Common myeloid progenitor, CD34-positive (primary cell): ENCODE measurements around the gene ZSWIM2.

Experiments
- CTCF ChIA-PET: fragments of 350-600 bp; sonication (Branson Sonifier 250); formaldehyde crosslinking; loops from one replicate; lab custom pipeline; 2021; ENCODE audit warnings: antibody characterized with exemption; lab: Charles Lee
- POLR2A ChIA-PET: fragments of 350-600 bp; sonication (Branson Sonifier 250); formaldehyde crosslinking; loops from one replicate; lab custom pipeline; 2021; ENCODE audit warnings: antibody characterized with exemption; lab: Charles Lee
- DNase-seq, 3 donors: peaks; one replicate each; pipeline versions ENCODE4 v3.0.0 to v3.0.0-alpha.2; 2013
- H3K27ac ChIP-seq, 2 experiments: 1 replicate in 1 of 2; 2 replicates in 1 of 2; pipeline ENCODE4 v1.7.0; 2013; ENCODE audit warnings: inconsistent platforms in 2 of 2, low read length in 2 of 2, mild to moderate bottlenecking in 2 of 2, low read depth in 1 of 2, moderate library complexity in 1 of 2; ENCODE audit not compliant: severe bottlenecking in 2 of 2, insufficient read depth in 1 of 2, poor library complexity in 1 of 2
- H3K27me3 ChIP-seq, 5 experiments: replicated peaks in 2 of 5; 1 replicate in 3 of 5; 2 replicates in 2 of 5; pipeline versions ENCODE4 v1.6.1 to v1.7.0; 2013; ENCODE audit warnings: low read length in 4 of 5, mild to moderate bottlenecking in 2 of 5, moderate library complexity in 2 of 5, inconsistent platforms in 1 of 5; ENCODE audit not compliant: insufficient read depth in 5 of 5, control insufficient read depth in 4 of 5
- H3K36me3 ChIP-seq, 4 experiments: 1 replicate in 2 of 4; 2 replicates in 2 of 4; pipeline versions ENCODE4 v1.6.1 to v1.7.0; 2013; ENCODE audit warnings: low read length in 3 of 4, control low read depth in 1 of 4, mild to moderate bottlenecking in 1 of 4; ENCODE audit not compliant: control insufficient read depth in 4 of 4, insufficient read depth in 4 of 4
- H3K4me1 ChIP-seq, 4 experiments: 1 replicate in 3 of 4; 2 replicates in 1 of 4; pipeline versions ENCODE4 v1.6.1 to v1.7.1; 2013; ENCODE audit warnings: low read length in 3 of 4, mild to moderate bottlenecking in 3 of 4, control low read depth in 1 of 4, inconsistent platforms in 1 of 4, moderate library complexity in 1 of 4; ENCODE audit not compliant: control insufficient read depth in 4 of 4, insufficient read depth in 4 of 4; ENCODE audit errors: control extremely low read depth in 1 of 4
- H3K4me3 ChIP-seq, 7 experiments: 1 replicate in 4 of 7; 2 replicates in 3 of 7; pipeline versions ENCODE4 v1.5.1 to v1.7.0; 2013; ENCODE audit warnings: mild to moderate bottlenecking in 7 of 7, low read length in 6 of 7, moderate library complexity in 6 of 7, inconsistent platforms in 2 of 7, low read depth in 2 of 7, control low read depth in 1 of 7; ENCODE audit not compliant: insufficient read depth in 4 of 7, control insufficient read depth in 1 of 7; ENCODE audit errors: extremely low read depth in 1 of 7
- H3K9me3 ChIP-seq, 5 experiments: 1 replicate in 4 of 5; 2 replicates in 1 of 5; pipeline versions ENCODE4 v1.6.1 to v1.7.1; 2013; ENCODE audit warnings: low read length in 4 of 5, mild to moderate bottlenecking in 2 of 5, inconsistent platforms in 1 of 5, low read depth in 1 of 5, moderate library complexity in 1 of 5; ENCODE audit not compliant: control insufficient read depth in 4 of 5, insufficient read depth in 2 of 5; ENCODE audit errors: control extremely low read depth in 1 of 5
- WGBS: methylation state at CpG from one replicate; pipeline ENCODE4 v1.1.5; 2013; ENCODE audit not compliant: insufficient coverage; 5-methylcytosine and 5-hydroxymethylcytosine counted together

Gene ZSWIM2

GRCh38 chr2:186889101-186889879, 40.3 kb upstream of the ZSWIM2 start:
- 0% methylated on average over 3 of the region's 7 CpGs for WGBS
- peak in 2 of 3 donors; percentile 62 to 74 for DNase-seq
- H3K36me3 ChIP-seq, result no peaks in the 10 kb centered on the region
- H3K27me3 ChIP-seq, result no peaks in the 10 kb centered on the region
- peak overlapping the region; percentile 55 to 75 for H3K27ac ChIP-seq
- ChIA-PET POLR2A (interaction anchor here (0.6 to 0.7 kb wide), 2 partner anchors 14 to 393 kb away, joined by 3 to 4 read pairs; no protein-coding TSS in a partner anchor), CTCF (interaction anchor here (1.0 to 1.5 kb wide), 3 partner anchors 12 to 559 kb away, joined by 4 to 8 read pairs (median 4); partner anchors contain the start of gene CALCRL)
- peaks cover 18 to 63% (median 35%) of the 10 kb centered on the region in 4 experiments for H3K4me1 ChIP-seq
- no peaks in the 10 kb centered on the region for H3K9me3 ChIP-seq
- H3K4me3 ChIP-seq, result peak overlapping the region in 3 of 7 experiments; percentile 9 to 37 (median 19)

GRCh38 chr2:186887107-186888090, 38.4 kb upstream of the ZSWIM2 start:
- Histone ChIP-seq H3K27me3 (no peaks in the 10 kb centered on the region), H3K9me3 (peaks cover 0 to 6% (median 3%) of the 10 kb centered on the region in 5 experiments), H3K27ac (peak overlapping the region in 1 of 2 experiments; percentile 75), H3K4me3 (no peak overlapping the region), H3K4me1 (peaks cover 24 to 69% (median 42%) of the 10 kb centered on the region in 4 experiments), H3K36me3 (peaks cover 0 to 3% (median 2%) of the 10 kb centered on the region in 4 experiments)
- ChIA-PET POLR2A (no interaction called here), CTCF (interaction anchor here (1.2 kb wide), 1 partner anchor 33 kb away, joined by 3 read pairs; no protein-coding TSS in a partner anchor)
- WGBS, result 29% methylated on average over 2 of the region's 7 CpGs
- DNase-seq, result peak in 1 of 3 donors; percentile 46

- Histone ChIP-seq H3K36me3 (peaks cover 0 to 5% (median 4%) of the 10 kb centered on the region in 4 experiments), H3K4me1 (peaks cover 23 to 56% (median 40%) of the 10 kb centered on the region in 4 experiments), H3K27ac (peak overlapping the region; percentile 48 to 75), H3K9me3 (peaks cover 0 to 20% (median 10%) of the 10 kb centered on the region in 5 experiments), H3K4me3 (peak overlapping the region in 1 of 7 experiments; percentile 2), H3K27me3 (no peaks in the 10 kb centered on the region)
- WGBS, result no CpG with 5 or more reads among the region's 1 CpG
- POLR2A ChIA-PET, result no interaction called here
- CTCF ChIA-PET, result interaction anchor here (2.0 kb wide), 1 partner anchor 10 kb away, joined by 5 read pairs; no protein-coding TSS in a partner anchor
- DNase-seq, result peak; percentile 92 to 99 (median 97)
Observed at GRCh38 chr2:186884587-186884986, 35.6 kb upstream of the ZSWIM2 start.

GRCh38 chr2:186883666-186884065, 34.7 kb upstream of the ZSWIM2 start:
- POLR2A ChIA-PET, result no interaction called here
- CTCF ChIA-PET, result interaction anchor here (1.1 to 2.6 kb wide), 3 partner anchors 10 to 567 kb away, joined by 3 to 15 read pairs (median 5); no protein-coding TSS in a partner anchor
- Histone ChIP-seq H3K9me3 (peaks cover 0 to 23% (median 10%) of the 10 kb centered on the region in 5 experiments), H3K27ac (peak overlapping the region; percentile 48 to 69), H3K4me3 (peak overlapping the region in 1 of 7 experiments; percentile 2), H3K4me1 (peaks cover 20 to 48% (median 34%) of the 10 kb centered on the region in 4 experiments), H3K36me3 (peaks cover 0 to 5% (median 4%) of the 10 kb centered on the region in 4 experiments), H3K27me3 (no peaks in the 10 kb centered on the region)
- DNase-seq, result peak in 2 of 3 donors; percentile 29 to 56
- no CpG with 5 or more reads among the region's 2 CpGs for WGBS

GRCh38 chr2:186882511-186883071, 33.6 kb upstream of the ZSWIM2 start:
- H3K27ac ChIP-seq, result no peak overlapping the region
- ChIA-PET CTCF (interaction anchor here (1.1 to 2.6 kb wide), 7 partner anchors 9 to 699 kb away, joined by 3 to 15 read pairs (median 7); partner anchors contain the start of gene CALCRL), POLR2A (no interaction called here)
- WGBS, result 96% methylated on average over 2 of the region's 2 CpGs
- H3K27me3 ChIP-seq, result no peaks in the 10 kb centered on the region
- H3K36me3 ChIP-seq, result peaks cover 0 to 5% (median 4%) of the 10 kb centered on the region in 4 experiments
- no peak for DNase-seq
- H3K4me1 ChIP-seq, result peaks cover 20 to 40% (median 31%) of the 10 kb centered on the region in 4 experiments
- peaks cover 0 to 30% (median 11%) of the 10 kb centered on the region in 5 experiments for H3K9me3 ChIP-seq
- H3K4me3 ChIP-seq, result no peak overlapping the region

GRCh38 chr2:186881660-186882059, 32.7 kb upstream of the ZSWIM2 start:
- ChIA-PET POLR2A (no interaction called here), CTCF (interaction anchor here (1.4 to 2.6 kb wide), 6 partner anchors 8 to 700 kb away, joined by 5 to 15 read pairs (median 7); partner anchors contain the start of gene CALCRL)
- WGBS, result no CpG with 5 or more reads among the region's 1 CpG

More at GRCh38 chr2:186881660-186882059, 32.7 kb upstream of the ZSWIM2 start:
- no peaks in the 10 kb centered on the region for H3K27me3 ChIP-seq
- DNase-seq, result peak in 2 of 3 donors; percentile 62 to 66
- H3K27ac ChIP-seq, result no peak overlapping the region
- H3K4me3 ChIP-seq, result no peak overlapping the region
- peaks cover 18 to 31% (median 24%) of the 10 kb centered on the region in 4 experiments for H3K4me1 ChIP-seq
- peaks cover 0 to 5% (median 4%) of the 10 kb centered on the region in 4 experiments for H3K36me3 ChIP-seq
- H3K9me3 ChIP-seq, result peaks cover 0 to 31% (median 12%) of the 10 kb centered on the region in 5 experiments
